GM12874 (cell line): ENCODE data around the gene NNT.

Source experiments
- CTCF ChIP-seq: IDR thresholded peaks from 2 replicates; pipeline ENCODE4 v1.5.1; 2011; ENCODE audit warnings: low read depth, mild to moderate bottlenecking, control low read depth, low read length, moderate library complexity; ENCODE audit not compliant: insufficient read depth

Gene NNT

GRCh38 chr5:43636076-43636475 is 33.1 kb downstream of the NNT start:
- no peak for TF ChIP-seq CTCF

GRCh38 chr5:43637416-43637815 is 34.4 kb downstream of the NNT start:
- TF ChIP-seq CTCF = no peak

GRCh38 chr5:43638107-43638506 is 35.1 kb downstream of the NNT start:
- no peak for TF ChIP-seq CTCF

GRCh38 chr5:43638546-43638945 is 35.6 kb downstream of the NNT start:
- TF ChIP-seq CTCF = no peak

- no peak for TF ChIP-seq CTCF
Measured at GRCh38 chr5:43639566-43639965, 36.6 kb downstream of the NNT start.

- no peak for TF ChIP-seq CTCF
Measured at GRCh38 chr5:43642428-43642827, 39.4 kb downstream of the NNT start.

GRCh38 chr5:43643327-43643726 is 40.3 kb downstream of the NNT start:
- no peak for TF ChIP-seq CTCF

- no peak for TF ChIP-seq CTCF
Measured at GRCh38 chr5:43643750-43644149, 40.8 kb downstream of the NNT start.
